Fibroblast of the aortic adventitia (primary cell): ENCODE data around the gene MYT1. TPM values are rescaled to one million over a fixed set of nuclear protein-coding genes. Genes with fewer than 3 reads are reported as not detected.
"Not testable (repeated sequence)": the region's sequence is repeated elsewhere in the genome, so short reads cannot be mapped to it uniquely, and the experiment has no call there.

ENCODE experiments used
- DNase-seq: peaks from one replicate; pipeline ENCODE4 v3.0.0-alpha.2; 2010; ENCODE audit warnings: low read depth
- H3K4me3 ChIP-seq: 2 replicates; pipeline ENCODE4 v1.5.1; 2011; ENCODE audit warnings: low read depth, mild to moderate bottlenecking, control low read depth, low read length, moderate library complexity
- total RNA-seq: library from RNA; depleted of rRNA; stranded (reverse); fragments of >200 nt; gene quantifications from 2 replicates; pipeline ENCODE4 v1.2.3, GENCODE V29; 2012; ENCODE audit warnings: low replicate concordance
- TF ChIP-seq, protein P1 (sequence below): IDR thresholded peaks from 2 replicates; pipeline ENCODE4 v1.5.1; 2011; ENCODE audit warnings: mild to moderate bottlenecking, low read length, control low read depth, inconsistent platforms; ENCODE audit not compliant: insufficient read depth

MYT1 gene
- total RNA-seq, 1 donor: not detected

DNA sequence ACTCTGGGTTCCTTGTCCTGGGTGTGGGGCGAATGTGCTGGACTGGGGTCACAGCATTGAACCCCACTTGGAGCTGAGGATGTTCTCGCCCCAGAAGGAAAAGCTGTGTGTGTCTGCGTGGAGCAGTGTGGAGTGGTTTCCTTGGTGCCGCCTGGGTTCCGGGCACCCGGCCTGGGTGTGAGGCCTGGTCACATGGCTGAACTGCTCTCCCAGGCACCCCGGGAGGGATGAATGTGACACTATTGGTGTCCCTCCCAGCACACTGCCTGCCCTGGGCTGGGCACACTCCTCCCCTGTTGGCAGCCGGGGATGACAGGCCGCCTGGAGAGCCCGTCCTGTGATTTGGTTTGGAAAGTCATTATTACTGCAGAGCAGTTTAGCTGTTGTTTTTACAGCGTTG, 12.3 kb downstream of the MYT1 start:
- no peak for DNase-seq
- TF ChIP-seq, protein P1, sequence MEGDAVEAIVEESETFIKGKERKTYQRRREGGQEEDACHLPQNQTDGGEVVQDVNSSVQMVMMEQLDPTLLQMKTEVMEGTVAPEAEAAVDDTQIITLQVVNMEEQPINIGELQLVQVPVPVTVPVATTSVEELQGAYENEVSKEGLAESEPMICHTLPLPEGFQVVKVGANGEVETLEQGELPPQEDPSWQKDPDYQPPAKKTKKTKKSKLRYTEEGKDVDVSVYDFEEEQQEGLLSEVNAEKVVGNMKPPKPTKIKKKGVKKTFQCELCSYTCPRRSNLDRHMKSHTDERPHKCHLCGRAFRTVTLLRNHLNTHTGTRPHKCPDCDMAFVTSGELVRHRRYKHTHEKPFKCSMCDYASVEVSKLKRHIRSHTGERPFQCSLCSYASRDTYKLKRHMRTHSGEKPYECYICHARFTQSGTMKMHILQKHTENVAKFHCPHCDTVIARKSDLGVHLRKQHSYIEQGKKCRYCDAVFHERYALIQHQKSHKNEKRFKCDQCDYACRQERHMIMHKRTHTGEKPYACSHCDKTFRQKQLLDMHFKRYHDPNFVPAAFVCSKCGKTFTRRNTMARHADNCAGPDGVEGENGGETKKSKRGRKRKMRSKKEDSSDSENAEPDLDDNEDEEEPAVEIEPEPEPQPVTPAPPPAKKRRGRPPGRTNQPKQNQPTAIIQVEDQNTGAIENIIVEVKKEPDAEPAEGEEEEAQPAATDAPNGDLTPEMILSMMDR: no peak
- H3K4me3 ChIP-seq: no peak overlapping the region

DNA sequence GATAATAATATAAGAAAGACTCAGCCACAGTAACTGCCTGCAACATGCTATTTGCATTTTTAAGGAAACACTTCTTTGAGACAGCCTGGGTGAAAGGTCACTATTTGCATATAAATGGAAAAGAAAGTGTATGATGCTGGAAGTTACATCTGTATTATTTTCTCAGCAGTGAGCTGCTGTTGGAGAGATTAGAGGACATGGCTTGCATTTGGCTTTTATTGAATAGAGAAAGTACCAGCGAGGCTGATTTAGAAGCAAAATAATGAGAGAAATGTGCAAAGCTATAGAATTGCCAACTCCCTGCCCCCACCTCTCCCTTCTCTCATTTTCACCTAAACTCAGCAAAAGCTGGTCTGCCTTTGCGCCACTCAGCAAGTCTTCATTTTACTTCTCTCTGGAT, 12.7 kb downstream of the MYT1 start:
- no peak for DNase-seq
- TF ChIP-seq, protein P1: no peak
- H3K4me3 ChIP-seq: no peak overlapping the region

DNA sequence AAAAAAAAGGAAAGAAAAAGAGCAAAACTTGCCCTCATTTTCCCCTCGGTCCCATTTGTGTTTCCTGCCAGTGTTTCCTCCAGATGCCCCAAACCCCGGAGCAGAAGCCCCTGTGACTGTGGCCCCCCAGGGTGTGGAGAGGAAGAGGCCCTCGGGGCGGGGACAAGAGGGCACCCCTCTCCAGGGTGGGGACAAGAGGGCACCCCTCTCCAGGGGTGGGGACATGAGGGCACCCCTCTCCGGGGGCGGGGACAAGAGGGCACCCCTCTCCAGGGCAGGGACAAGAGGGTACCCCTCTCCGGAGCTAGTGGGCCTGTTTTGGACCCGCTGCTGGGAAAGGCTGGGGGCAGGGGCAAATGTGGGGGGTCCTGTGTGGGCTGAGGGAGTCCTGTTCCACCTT, 13.1 kb downstream of the MYT1 start:
- no peak for DNase-seq
- TF ChIP-seq, protein P1: no peak
- H3K4me3 ChIP-seq: no peak overlapping the region

DNA sequence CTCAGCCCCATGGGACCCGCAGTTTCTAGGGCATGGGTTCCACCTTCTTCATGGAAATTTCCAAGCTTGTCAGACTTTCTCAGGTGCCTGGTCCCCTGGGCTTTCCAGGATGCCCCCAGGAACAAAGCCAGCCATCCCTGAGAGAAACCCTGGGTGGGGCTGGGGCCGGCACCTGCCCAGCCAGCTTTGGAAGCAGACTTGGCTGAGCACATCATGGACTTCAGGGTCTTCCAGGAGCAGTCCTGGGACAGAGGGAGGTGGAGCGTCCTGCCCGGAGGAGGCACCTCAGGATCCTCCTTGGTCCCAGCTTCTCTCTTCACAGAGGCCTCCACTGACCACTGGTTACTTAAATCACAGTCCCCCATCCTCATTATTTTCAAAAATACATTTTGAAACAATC, 13.5 kb downstream of the MYT1 start:
- no peak overlapping the region for H3K4me3 ChIP-seq
- TF ChIP-seq, protein P1: no peak
- DNase-seq: no peak

DNA sequence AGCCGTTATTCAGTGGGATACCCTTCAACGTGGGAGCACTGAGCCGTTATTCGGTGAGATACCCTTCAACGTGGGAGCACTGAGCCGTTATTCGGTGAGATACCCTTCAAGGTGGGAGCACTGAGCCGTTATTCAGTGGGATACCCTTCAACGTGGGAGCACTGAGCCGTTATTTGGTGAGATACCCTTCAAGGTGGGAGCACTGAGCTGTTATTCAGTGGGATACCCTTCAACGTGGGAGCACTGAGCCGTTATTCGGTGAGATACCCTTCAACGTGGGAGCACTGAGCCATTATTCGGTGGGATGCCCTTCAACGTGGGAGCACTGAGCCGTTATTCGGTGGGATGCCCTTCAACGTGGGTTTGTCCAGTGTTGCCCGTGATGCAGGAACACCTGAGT, 14.7 kb downstream of the MYT1 start:
- H3K4me3 ChIP-seq, DNase-seq: not testable (repeated sequence)

GRCh38 chr20:64179805-64180204, 15.6 kb downstream of the MYT1 start:
- TF ChIP-seq, protein P1: no peak
- DNase-seq: no peak
- no peak overlapping the region for H3K4me3 ChIP-seq

GRCh38 chr20:64180673-64181072, 16.4 kb downstream of the MYT1 start:
- H3K4me3 ChIP-seq: no peak overlapping the region
- DNase-seq: no peak
- TF ChIP-seq, protein P1: no peak
